Measurements from ENCODE around the gene ZCCHC24.

- no peak for TF ChIP-seq CTCF (IDR thresholded peaks at IDR 0.05)
- no peak for TF ChIP-seq POLR2AphosphoS5 (IDR thresholded peaks at IDR 0.05)
Observed at GRCh38 chr10:79418274-79418673, 27.1 kb downstream of the ZCCHC24 start.

All from breast epithelium (tissue), 3 donors.